Motor neuron (in vitro differentiated cells): ENCODE measurements around the gene ATG16L1. TPM values are rescaled to one million over a fixed set of nuclear protein-coding genes. Genes with fewer than 3 reads are reported as not detected.
A peak's percentile ranks its signal among the peaks of the same experiment; 100 is the strongest.
"Not testable (repeated sequence)": the region's sequence is repeated elsewhere in the genome, so short reads cannot be mapped to it uniquely, and the experiment has no call there.

ENCODE experiments used
- ATAC-seq, 8 experiments: fragments of 200-7000 bp; cut with Tn5 transposase; replicated peaks in 6 of 8; 2 replicates each; pipeline ENCODE4 v1.8.0; 2021; ENCODE audit warnings: mild to moderate bottlenecking in 8 of 8, moderate library complexity in 8 of 8
- H3K27ac ChIP-seq, 2 donors: fragments of 250-450 bp; sonication (Bioruptor Pico); 2 replicates each; pipeline ENCODE4 v1.9.0; 2021; ENCODE audit warnings: antibody characterized with exemption in 2 of 2, mild to moderate bottlenecking in 2 of 2, moderate library complexity in 1 of 2
- H3K4me1 ChIP-seq, 2 donors: fragments of 250-450 bp; sonication (Bioruptor Pico); replicated peaks in 1 of 2; 2 replicates each; pipeline ENCODE4 v1.6.1; 2021; ENCODE audit warnings: antibody characterized with exemption in 2 of 2, mild to moderate bottlenecking in 2 of 2, moderate library complexity in 1 of 2
- H3K4me3 ChIP-seq, 5 donors: fragments of 250-450 bp; sonication (Bioruptor Pico); 2 replicates each; pipeline ENCODE4 v1.9.0; 2021; ENCODE audit warnings: antibody characterized with exemption in 5 of 5, mild to moderate bottlenecking in 5 of 5, moderate library complexity in 4 of 5
- WGBS, 10 experiments: fragments of 450-650 bp; shearing (Covaris generic); methylation state at CpG; one replicate each; pipeline ENCODE4 v1.0.0; 2022; 5-methylcytosine and 5-hydroxymethylcytosine counted together
- in situ Hi-C, 9 experiments: fragments of 400-800 bp; cut with MboI; loops; one replicate each; pipeline ENCODE4 v1.15.0; 2021; ENCODE audit warnings: low sequenced_read_pairs in 9 of 9, low pct_unique_long_range_greater_than_20kb in 2 of 9; ENCODE audit not compliant: unreplicated experiment in 9 of 9
- total RNA-seq, 8 experiments: library from RNA; unstranded; fragments of 300-600 nt; gene quantifications; 2 replicates each; pipeline versions ENCODE4 v1.2.3 to v1.2.4, GENCODE V29; 2022

ATG16L1 gene
- total RNA-seq, 8 experiments from 2014 or later = 18.0 to 48.0 (median 25.9) TPM

DNA sequence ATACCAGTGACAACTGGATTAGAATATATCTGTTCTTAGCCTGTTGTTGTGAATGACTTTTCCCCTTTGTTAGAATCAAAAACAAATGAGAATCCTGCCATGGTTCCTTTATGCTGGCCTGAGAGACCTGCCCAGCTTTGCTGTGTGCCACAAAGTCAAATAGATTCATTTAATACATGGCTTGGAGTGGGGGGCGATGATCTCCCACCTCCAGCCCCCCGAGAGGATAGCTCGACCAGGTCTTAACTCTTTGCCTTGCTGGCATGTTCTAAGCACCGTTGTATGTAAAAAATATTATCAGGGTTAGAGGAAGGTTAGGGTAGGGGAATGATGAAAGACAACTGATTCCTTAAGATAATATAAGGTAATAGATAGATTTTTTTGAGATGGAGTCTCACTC, 80.7 kb downstream of the ATG16L1 start:
- in situ Hi-C loops = no loop called here

DNA sequence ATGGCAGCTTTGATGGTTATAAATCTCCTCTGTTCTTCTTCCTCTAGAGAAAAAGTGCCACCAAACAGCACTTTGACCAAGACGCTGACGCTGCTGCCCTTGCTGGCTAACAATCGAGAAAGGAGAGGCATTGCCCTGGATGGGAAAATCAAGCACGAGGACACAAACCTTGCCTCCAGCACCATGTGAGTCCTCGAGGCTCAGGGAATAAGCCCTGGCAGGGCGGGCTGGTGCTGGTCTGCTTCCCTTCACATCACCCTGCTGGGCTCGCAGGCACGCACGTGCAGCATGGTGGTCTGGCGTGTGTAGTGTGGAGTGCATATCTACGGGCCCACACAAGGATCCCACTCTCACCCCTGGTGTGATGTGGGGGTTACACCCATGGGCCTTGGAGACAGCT, 83.4 kb downstream of the ATG16L1 start:
- no peak overlapping the region for H3K27ac ChIP-seq
- H3K4me3 ChIP-seq = no peak overlapping the region
- 50 to 93% (median 74%) methylated on average over 1 to 6 of the region's 11 CpGs; no CpG with 5 or more reads in 6 of the 10 experiments for WGBS, 10 experiments
- ATAC-seq = no peak
- H3K4me1 ChIP-seq = peaks cover 2% of the 10 kb centered on the region in 2 donors
- in situ Hi-C loops = no loop called here

More for the DNA sequence above, 80.7 kb downstream of the ATG16L1 start:
- Histone ChIP-seq H3K27ac (no peak overlapping the region), H3K4me1 (peaks cover 8 to 9% of the 10 kb centered on the region in 2 donors), H3K4me3 (no peak overlapping the region)
- 67 to 100% (median 90%) methylated on average over 1 to 4 of the region's 4 CpGs; no CpG with 5 or more reads in 6 of the 10 experiments for WGBS, 10 experiments
- no peak for ATAC-seq

DNA sequence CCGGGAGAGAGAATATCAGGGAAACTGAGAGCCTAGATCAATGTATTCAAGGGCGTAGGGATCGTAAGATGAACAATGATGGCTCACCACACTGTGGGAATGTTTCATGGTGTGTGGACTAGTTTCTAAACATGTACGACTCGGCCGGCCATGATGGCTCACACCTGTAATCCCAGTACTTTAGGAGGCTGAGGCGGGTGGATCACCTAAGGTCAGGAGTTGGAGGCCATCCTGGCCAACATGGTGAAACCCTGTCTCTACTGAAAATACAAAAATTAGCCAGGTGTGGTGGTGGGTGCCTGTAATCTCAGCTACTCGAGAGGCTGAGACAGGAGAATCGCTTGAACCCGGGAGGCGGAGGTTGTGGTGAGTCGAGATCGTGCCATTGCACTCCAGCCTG, 84.6 kb downstream of the ATG16L1 start:
- ATAC-seq, H3K27ac ChIP-seq, in situ Hi-C loops, H3K4me3 ChIP-seq, H3K4me1 ChIP-seq: not testable (repeated sequence)
- 62 to 100% (median 91%) methylated on average over 1 to 13 of the region's 13 CpGs; no CpG with 5 or more reads in 2 of the 10 experiments for WGBS, 10 experiments

DNA sequence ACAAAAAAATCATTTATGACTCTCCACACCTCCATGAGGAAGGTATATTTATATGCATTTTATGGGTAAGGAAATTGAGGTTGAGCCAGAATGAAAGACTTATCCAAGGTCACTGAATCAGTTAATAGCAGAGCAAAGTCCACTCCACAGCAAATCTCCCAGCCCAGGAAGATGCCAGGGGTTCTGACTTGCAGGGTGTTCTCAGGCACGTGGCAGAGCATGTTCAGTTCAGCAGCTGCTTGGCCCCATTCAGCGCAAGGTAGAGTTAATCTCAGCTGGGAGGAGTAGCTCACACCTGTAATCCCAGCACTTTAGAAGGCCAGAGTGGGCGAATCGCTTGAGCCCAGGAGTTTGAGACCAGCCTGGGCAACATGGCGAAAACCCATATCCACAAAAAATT, 85.1 kb downstream of the ATG16L1 start:
- ATAC-seq = no peak
- no peak overlapping the region for H3K27ac ChIP-seq
- in situ Hi-C loops = no loop called here
- H3K4me1 ChIP-seq = no peaks in the 10 kb centered on the region
- H3K4me3 ChIP-seq = no peak overlapping the region
- WGBS, 10 experiments = 43 to 92% (median 85%) methylated on average over 1 to 4 of the region's 5 CpGs; no CpG with 5 or more reads in 6 of the 10 experiments

DNA sequence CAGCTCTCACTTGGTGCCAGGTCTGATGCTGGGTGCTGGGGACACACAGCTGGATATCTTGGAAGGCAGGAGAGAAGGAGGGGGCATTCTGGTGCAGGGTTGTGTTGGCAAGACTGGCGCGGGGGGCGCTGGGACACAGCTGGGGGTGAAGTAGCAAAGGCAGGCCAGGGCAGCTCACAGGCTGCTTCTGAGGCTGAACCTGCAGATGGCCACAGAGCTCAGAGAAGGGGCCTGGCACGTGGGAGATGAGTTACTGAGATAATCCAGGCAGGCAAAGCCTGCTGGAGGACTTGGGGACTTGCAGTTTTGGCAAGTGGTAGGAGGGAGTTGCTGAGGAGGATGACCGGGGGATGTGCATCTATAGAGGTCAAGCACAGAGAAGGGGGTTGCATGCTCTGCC, 86.6 kb downstream of the ATG16L1 start:
- in situ Hi-C loops = no loop called here
- peak in 1 of 8 experiments; percentile 55 for ATAC-seq

DNA sequence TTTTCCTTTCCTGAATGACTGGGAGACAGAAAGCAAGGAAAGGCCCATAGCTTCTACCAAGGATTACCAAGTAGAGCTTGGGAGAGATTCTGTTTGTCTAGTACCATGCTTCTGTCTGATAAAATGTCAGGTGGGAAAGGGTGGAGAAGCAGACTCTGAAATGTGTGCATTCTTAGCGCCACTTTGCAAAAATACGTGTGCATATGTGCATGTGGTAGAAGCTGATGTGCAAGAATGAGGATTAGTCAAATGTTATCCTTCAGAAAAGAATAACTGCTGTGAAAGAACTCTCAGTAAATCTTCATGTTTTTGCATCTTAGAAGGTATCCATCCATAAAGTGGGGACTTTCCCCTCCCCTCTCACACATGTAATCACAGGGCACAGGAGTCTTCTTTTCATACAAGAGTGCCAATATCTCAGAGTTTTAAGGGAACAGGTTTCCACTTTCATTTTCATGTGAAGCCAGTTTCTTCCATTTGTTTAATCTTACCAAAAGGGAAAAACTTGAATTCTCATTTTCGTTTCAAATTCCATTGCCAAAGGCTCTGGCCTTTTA, 87.4 kb downstream of the ATG16L1 start:
- Histone ChIP-seq H3K27ac (no peak overlapping the region), H3K4me3 (no peak overlapping the region), H3K4me1 (no peaks in the 10 kb centered on the region)
- peak in 3 of 8 experiments; percentile 86 to 88 (median 86) for ATAC-seq
- in situ Hi-C loops = no loop called here
- WGBS, 10 experiments = 11 to 80% (median 44%) methylated on average over 1 to 3 of the region's 3 CpGs; no CpG with 5 or more reads in 1 of the 10 experiments

More for the DNA sequence above, 86.6 kb downstream of the ATG16L1 start:
- 67 to 100% methylated on average over 1 of the region's 5 CpGs; no CpG with 5 or more reads in 8 of the 10 experiments for WGBS, 10 experiments
- H3K4me3 ChIP-seq = no peak overlapping the region
- no peak overlapping the region for H3K27ac ChIP-seq
- no peaks in the 10 kb centered on the region for H3K4me1 ChIP-seq

DNA sequence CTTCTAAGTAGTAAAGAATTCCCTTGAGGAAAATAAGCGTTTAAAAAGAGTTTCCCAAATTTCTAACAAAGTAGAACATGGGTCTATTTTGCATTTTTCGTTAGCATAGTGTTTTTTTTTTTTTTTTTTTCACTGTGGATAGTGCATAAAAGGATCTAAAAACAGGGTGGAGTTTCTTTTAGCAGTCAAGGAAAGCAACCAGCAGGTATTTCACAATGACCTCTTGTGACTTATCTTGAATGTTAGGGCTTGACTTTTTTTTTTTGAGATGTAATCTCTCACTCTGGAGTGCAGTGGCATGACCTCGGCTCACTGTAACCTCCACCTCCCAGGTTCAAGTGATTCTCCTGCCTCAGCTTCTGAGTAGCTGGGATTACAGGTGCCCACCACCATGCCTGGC, 88.0 kb downstream of the ATG16L1 start:
- in situ Hi-C loops = no loop called here
- peak in 3 of 8 experiments; percentile 19 to 62 (median 50) for ATAC-seq
- WGBS, 10 experiments = 0 to 66% (median 40%) methylated on average over 1 to 3 of the region's 3 CpGs; no CpG with 5 or more reads in 1 of the 10 experiments
- no peak overlapping the region for H3K4me3 ChIP-seq
- no peak overlapping the region for H3K27ac ChIP-seq
- H3K4me1 ChIP-seq = no peaks in the 10 kb centered on the region

DNA sequence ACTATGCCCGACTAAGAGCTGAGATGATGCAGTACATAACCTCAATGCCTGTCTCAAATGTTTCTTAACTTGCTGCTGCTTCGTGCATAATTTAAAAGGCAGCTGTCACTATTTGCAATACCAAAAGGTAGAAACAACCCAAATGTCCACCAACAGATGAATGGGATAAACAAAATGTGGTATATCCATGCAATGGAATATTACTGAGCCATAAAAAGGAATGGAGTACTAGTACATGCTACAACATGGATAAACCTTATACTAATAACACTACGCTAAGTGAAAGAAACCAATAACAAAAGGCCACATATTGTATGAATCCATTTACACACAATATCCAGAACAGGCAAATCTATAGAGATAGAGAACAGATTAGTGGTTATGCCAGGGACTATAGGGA, 89.8 kb downstream of the ATG16L1 start:
- 60 to 100% (median 90%) methylated on average over 2 to 3 of the region's 3 CpGs for WGBS, 10 experiments
- no peak for ATAC-seq
- Histone ChIP-seq H3K4me1 (no peaks in the 10 kb centered on the region), H3K4me3 (no peak overlapping the region), H3K27ac (no peak overlapping the region)
- in situ Hi-C loops = no loop called here

DNA sequence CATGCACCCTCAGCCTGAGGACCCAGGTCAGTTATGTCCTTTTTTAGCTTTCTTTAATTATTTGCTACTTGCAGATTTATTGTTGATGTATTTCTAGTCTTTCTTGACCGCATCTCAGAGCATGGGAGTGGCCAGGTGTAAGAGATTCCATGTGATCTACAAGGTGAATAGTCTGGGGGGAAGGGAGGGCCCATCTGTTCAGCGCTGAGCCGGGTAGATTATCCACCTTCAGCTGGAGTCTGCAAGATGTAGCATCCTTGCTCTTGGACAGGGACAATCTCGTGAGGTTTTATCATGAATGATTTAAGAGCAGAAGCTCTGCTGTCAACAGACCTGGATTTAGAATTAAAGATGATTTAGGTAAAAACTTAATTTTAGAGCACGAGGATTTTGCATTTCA, 90.8 kb downstream of the ATG16L1 start:
- ATAC-seq = no peak
- WGBS, 10 experiments = 5 to 100% (median 79%) methylated on average over 1 to 5 of the region's 5 CpGs
- Histone ChIP-seq H3K27ac (no peak overlapping the region), H3K4me1 (no peaks in the 10 kb centered on the region), H3K4me3 (no peak overlapping the region)
- in situ Hi-C loops = no loop called here

DNA sequence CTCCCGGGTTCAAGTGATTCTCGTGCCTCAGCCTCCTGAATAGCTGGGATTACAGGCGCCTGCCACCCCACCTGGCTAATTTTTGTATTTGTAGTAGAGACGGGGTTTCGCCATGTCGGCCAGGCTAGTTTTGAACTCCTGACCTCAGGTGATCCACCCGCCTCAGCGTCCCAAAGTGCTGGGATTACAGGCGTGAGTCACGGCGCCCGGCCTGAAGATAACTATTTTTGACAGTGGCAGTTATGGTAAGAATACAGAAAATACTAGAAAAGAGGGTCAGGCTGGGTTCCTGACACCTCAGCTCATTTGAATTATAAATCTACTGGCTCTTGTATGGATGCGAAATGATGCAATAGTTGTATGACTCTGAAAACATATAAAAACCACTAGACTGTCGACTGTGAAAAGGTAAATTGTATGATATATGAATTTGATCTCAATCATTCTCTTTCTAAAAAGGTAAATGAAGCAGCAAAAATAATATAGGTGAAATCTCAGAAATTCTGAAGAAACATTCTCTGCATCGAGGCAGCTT, 91.8 kb downstream of the ATG16L1 start:
- in situ Hi-C loops = no loop called here
- H3K27ac ChIP-seq = no peak overlapping the region
- WGBS, 10 experiments = 58 to 93% (median 83%) methylated on average over 3 to 11 of the region's 15 CpGs
- H3K4me3 ChIP-seq = no peak overlapping the region
- no peaks in the 10 kb centered on the region for H3K4me1 ChIP-seq
- peak in 1 of 8 experiments; percentile 32 for ATAC-seq

Other genes with a start within 250 kb of the ATG16L1 start
- gene NGEF, start 238.4 kb upstream of the ATG16L1 start, total RNA-seq = 10 to 100 TPM in 4 of 8 experiments, 1 to 10 TPM in 4; 5.3 to 47.0 (median 8.4) TPM
- gene NEU2, start 219.0 kb upstream of the ATG16L1 start, total RNA-seq = under 1 TPM in 1 of 8 experiments, not detected in 7; 0.77 TPM
- 1 to 10 TPM; 2.0 to 8.5 (median 3.8) TPM for gene INPP5D, start 191.3 kb upstream of the ATG16L1 start, total RNA-seq
- gene SAG, start 56.1 kb downstream of the ATG16L1 start, total RNA-seq = 10 to 100 TPM in 1 of 8 experiments, 1 to 10 TPM in 4, under 1 TPM in 2, not detected in 1; 0.16 to 10.3 (median 1.7) TPM
- gene DGKD, start 102.8 kb downstream of the ATG16L1 start, total RNA-seq = 10 to 100 TPM; 11.0 to 40.8 (median 22.3) TPM